HG02884 (cell line): Measurements from ENCODE around the gene ADCY1.

Experiments used
- ATAC-seq: cut with Tn5 transposase; IDR thresholded peaks from one replicate; pipeline ENCODE4 v1.9.1; 2021; ENCODE audit warnings: mild to moderate bottlenecking, moderate library complexity; ENCODE audit not compliant: unreplicated experiment

ADCY1 gene

GRCh38 chr7:45689011-45689796 lies 115.0 kb downstream of the ADCY1 start:
- no peak for ATAC-seq

DNA sequence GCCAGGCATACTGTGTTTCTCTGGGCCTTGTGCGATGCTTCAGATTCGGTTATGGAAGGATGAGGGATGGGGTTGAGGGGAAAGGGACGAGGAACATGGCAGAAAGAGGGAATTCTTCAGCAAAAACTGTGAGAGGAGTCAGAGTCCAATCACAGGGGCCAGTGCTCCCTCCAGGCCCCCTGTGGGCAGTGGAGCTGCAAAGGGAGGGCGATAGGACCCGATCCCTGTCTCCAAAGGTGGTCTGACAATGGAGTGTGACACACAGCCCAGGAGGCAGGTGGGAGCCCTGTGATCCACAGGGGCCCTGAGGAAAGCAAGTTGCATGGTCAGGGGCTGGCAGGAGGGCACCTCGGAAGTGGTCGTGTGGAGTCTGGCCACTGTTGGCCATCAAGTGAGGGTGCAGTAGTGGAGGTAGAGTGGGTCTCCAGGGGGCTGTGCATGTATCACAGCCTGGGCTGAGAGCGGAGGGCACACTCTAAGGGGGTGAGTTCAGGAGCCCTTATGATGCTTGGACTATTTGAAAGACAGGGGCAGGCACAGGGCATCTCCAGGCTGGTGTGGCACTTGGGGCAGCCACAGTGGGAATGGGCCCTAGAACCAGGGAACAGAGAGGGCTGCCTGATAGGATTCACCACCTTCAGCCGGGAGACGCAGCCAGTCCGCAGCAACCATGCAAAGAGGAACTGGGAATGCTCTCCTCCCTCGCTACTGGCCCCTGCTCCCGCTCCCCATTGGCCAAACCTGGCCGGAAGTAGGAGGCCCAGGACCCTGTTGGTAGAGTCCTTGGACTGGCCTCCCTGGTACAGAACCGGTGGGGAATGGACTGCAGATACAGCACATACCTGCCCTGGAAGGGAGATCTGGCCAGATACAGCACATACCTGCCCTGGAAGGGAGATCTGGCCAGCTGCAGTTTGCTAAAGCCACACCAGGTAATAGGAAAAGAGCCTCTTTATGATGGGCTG lies 115.9 kb downstream of the ADCY1 start:
- ATAC-seq, result no peak

DNA sequence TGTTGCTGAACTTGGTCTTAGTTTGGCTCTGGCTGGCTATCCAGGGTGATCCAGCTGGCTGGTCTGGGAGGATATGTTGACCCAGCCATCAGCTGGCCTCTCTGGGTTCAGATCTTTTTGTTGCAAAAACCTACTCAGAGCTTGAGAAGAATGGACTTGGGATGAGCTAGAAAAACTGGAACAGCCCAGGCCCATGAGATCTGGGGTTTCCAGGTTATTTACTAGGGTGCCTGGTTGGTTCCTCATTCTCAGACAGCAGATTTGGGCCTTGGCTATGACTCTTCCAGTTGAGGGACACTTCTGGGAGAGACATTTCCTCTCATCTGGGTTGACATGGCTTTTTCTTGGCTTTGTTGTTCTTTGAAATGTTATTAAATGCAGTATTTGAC lies 116.6 kb downstream of the ADCY1 start:
- ATAC-seq, result no peak

DNA sequence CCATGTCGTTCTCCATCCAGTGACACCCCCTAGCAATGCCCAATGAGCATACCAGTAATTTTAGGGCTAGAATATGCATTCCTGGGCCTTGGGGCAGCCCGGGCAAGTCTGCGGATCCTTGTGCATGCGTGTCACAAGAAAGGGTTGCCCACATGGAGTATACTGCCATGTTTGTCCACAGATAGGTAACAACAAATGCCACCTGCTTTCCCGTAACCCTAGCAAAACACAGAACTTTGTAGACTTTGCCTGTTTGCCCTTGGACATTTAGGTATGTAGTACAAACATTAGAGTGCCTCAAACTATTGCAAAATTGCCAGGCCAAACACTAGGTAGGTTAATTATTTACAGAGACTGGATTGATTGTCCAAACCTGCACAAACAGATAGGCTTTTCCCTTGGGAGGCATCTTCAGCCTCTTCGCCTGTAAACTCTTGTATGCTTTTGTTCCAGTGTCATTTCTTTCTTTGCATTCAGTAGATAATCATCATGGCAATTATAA lies 117.0 kb downstream of the ADCY1 start:
- no peak for ATAC-seq

- ATAC-seq, result no peak
Observed at GRCh38 chr7:45692031-45692430, 117.9 kb downstream of the ADCY1 start.

- ATAC-seq, result no peak
Observed at GRCh38 chr7:45695249-45695995, 121.3 kb downstream of the ADCY1 start.

- ATAC-seq, result no peak
Observed at GRCh38 chr7:45696476-45696875, 122.3 kb downstream of the ADCY1 start.

DNA sequence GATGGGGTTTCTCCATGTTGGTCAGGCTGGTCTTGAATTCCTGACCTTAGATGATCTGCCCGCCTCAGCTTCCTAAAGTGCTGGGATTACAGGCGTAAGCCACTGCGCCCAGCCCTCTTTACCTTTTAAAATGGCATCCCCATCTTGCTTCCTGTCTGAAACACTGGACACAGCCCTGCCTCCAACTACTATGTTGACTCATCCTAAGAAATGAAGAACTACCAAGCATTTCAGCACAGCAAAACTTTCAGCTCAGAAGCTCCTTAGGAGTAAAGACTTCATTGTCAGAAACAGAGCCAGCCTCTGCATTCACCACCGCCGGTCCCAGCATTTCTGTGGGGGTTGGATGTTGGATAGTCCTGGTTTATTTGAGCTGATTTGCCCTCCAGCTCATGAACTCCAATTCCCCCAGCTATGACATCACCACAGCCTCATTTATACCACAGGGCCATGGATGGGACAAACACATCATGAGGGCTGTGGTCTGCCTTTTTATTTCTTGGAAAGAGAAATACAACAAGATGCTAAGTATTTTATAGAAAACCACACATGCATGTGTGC lies 123.5 kb downstream of the ADCY1 start:
- no peak for ATAC-seq

DNA sequence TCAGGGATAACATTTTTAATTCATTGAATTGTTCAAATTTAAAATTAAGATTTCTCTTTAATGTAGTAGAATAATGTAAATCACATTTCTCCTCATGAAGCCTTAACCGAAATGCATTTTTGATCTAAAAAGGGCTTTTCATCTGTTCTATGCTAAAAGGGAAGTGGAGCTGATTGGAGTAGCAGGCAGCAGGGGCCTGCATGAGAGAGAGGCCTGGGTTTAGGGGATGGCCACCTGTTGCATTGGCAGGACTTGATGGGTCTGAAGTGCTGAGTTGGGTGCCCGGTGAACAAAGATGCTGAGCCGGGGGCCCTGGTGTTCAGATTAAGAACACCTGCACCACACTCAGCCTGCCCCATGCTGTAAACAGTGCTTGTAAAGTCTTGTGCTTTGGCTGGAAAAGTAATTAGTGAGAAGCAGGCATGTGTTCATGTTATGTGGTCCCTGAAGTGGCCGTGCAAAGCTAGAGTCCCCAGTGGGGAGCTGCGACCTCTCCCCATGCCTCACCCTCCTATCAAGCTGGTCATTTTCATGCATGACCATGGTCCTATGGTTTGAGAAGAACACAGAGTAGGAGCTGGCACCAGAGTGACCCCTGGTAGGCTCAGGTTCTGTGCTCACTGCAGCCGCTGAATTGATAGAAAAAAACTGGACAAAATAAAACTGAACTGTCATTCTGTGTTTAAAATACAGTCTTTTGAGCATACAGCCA lies 124.3 kb downstream of the ADCY1 start:
- ATAC-seq, result no peak

DNA sequence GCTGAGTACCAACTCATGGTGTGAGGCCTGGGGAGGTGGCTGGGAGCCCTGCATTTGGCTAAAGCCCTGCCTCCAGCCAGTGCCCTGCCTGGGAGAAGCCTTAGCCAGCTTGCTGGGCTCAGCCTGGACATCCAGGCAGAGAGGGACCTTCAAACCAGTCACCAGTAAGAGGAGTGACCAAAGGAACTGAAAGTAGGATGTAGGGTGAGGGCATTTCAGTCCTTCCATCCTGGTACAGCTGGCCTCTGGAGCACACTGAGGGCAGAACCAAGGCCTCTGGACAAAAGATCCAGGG lies 124.8 kb downstream of the ADCY1 start:
- no peak for ATAC-seq

DNA sequence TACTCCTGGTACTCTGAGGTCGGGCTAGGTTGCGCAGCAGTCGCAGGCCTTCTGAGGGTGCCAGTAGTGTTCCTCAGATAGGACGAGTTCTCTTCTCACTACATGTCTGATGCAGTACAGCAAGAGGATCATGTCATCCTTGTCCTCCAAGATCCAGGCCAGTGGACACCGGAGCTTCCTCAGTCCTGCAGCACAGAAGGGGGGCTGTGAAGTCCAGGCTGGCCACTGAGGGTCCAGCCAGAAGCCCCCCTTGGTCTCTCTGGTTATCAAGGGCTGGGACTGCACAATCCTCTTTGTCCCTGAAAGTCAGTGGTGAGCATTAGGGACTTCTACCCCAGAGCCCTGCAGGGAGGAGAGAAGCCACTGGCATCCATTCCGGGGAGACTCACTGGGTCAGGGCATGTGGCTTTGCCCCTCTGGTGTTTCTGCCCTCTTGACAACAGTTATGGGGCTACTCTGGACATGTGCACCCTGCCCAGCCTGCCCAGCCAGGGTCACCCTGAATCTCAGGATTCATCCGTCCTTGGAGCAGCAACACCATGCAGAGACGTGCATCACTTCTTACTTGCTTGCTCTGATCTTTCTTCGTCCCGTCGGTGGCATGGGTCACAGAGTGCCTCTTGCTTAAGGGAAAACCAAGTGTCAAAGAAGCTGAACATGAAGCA lies 125.7 kb downstream of the ADCY1 start:
- no peak for ATAC-seq

DNA sequence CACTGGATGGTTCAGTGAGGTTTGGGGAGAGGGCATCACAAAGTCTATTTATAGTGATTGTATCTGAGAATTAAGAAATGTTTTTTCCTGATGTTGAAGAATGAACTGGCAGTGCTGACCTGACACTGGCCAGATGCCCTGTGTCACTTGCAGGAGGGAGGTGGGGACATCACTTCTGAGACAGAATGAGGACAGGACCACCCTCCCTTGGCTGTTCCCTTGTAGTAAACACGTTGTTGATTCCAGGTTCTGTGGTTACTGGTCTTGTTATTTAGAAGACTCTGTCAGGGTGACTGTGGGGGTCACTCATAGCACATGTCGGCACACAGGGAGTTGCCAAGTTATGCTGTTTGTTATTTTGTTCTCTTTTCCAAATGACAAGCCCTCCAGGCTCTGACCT lies 126.4 kb downstream of the ADCY1 start:
- no peak for ATAC-seq

DNA sequence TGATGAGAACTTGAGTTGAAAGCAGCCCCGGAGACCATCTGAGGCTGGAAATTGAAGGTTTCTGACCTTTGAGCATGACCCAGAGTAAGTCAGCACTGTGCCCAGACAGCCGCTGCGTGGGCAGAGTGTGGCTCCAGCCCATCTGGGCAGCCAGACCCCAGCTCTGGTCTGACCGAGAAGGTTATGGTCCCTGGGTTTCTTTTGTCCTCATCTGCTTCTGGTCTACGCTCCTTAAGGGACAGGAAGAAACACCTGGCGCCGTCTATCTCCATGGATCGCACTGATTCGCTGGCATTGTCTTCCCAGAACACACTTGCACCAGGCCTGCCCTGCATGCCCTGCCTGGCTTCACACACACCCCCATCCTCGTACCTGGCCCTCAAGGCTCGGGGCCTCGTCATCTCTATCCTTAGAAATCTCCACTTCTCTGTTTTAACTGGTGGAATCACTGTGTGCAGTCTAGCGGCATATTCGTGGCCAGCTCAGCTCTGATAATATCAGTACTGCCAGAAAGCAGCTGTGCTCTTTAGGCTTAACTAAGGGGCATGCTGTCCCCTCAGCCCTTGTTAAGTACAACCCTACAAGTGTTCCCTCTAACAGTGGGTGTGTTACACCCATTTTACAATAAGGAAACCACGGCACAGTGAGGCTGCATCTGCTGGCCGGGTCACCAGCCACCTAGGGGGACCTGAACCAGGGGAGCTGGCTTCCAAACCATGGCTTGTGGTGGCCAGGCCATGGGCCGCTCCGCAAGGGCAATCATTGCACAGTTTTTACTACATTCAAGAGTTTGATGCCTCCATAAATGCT lies 127.7 kb downstream of the ADCY1 start:
- no peak for ATAC-seq

DNA sequence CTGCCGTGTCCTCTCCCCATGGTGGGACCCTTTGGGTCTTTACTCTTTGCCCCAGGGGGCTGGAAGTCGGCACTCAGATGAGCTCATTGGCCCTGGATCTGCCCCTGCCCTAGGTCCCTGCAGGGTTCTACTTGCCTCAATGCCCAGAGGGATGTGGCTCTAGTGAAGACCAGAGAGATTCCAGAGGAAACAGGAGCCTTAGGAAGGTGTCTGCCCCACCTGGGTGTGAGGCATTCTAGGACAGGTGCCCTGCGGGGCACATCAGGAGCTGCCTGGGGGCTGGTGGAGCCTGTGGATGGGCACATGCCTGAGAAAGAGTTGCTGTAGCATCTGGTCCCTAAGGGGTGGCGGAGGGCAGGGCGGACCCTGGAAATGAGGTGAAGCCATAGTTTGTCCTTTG lies 128.6 kb downstream of the ADCY1 start:
- ATAC-seq, result no peak

DNA sequence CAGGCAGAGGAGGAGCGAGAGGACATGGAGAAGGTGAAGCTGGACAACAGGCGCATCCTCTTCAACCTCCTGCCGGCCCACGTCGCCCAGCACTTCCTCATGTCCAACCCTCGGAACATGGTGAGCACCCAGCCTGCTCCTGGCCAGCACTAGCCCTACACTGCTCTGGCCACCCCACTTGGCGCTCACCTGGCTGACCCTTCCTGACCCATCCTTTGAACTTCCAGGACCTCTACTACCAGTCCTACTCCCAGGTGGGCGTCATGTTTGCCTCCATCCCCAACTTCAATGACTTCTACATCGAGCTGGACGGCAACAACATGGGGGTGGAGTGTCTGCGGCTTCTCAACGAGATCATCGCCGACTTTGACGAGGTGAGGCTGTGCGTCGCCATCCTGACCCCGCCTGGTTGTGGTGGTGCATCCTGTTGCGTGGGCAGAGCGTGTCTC lies 129.2 kb downstream of the ADCY1 start:
- ATAC-seq, result no peak

GRCh38 chr7:45703911-45704682 lies 129.9 kb downstream of the ADCY1 start:
- ATAC-seq, result no peak

- ATAC-seq, result no peak
Observed at GRCh38 chr7:45704683-45705016, 130.5 kb downstream of the ADCY1 start.
